Smooth muscle cell (in vitro differentiated cells): ENCODE data around the gene MRPL11. TPM values are rescaled to one million over a fixed set of nuclear protein-coding genes. Genes with fewer than 3 reads are reported as not detected.

Source experiments
- DNase-seq: peaks from one replicate; lab custom pipeline; 2025; ENCODE audit not compliant: unreplicated experiment; lab: John Stamatoyannopoulos, UW
- H2AFZ ChIP-seq: fragments of 200-600 bp; sonication (generic); 2 replicates; pipeline ENCODE4 v1.6.0; 2016; ENCODE audit warnings: antibody characterized with exemption, low read depth, mild to moderate bottlenecking
- H3F3A ChIP-seq: fragments of 200-600 bp; sonication (generic); 2 replicates; pipeline ENCODE4 v1.6.0; 2017; ENCODE audit warnings: antibody characterized with exemption, low read depth
- H3K27ac ChIP-seq: fragments of 200-600 bp; sonication (generic); 2 replicates; pipeline ENCODE4 v1.5.1; 2016; ENCODE audit warnings: low read depth, mild to moderate bottlenecking
- H3K27me3 ChIP-seq: fragments of 200-600 bp; sonication (generic); 2 replicates; pipeline ENCODE4 v1.6.1; 2016; ENCODE audit warnings: low read depth, mild to moderate bottlenecking
- H3K36me3 ChIP-seq: fragments of 200-600 bp; sonication (generic); 2 replicates; pipeline ENCODE4 v1.5.1; 2016; ENCODE audit warnings: low read depth
- H3K4me1 ChIP-seq: fragments of 200-600 bp; sonication (generic); 2 replicates; pipeline ENCODE4 v1.5.1; 2016; ENCODE audit warnings: low read depth
- H3K4me2 ChIP-seq: fragments of 200-600 bp; sonication (generic); 2 replicates; pipeline ENCODE4 v1.6.0; 2016; ENCODE audit warnings: mild to moderate bottlenecking
- H3K4me3 ChIP-seq: fragments of 200-600 bp; sonication (generic); 2 replicates; pipeline ENCODE4 v1.5.1; 2016; ENCODE audit warnings: mild to moderate bottlenecking
- H3K79me2 ChIP-seq: fragments of 200-600 bp; sonication (generic); 2 replicates; pipeline ENCODE4 v1.6.0; 2016; ENCODE audit warnings: low read depth, mild to moderate bottlenecking
- H3K9ac ChIP-seq: fragments of 200-600 bp; sonication (generic); 2 replicates; pipeline ENCODE4 v1.6.0; 2016; ENCODE audit warnings: low read depth
- H3K9me3 ChIP-seq: fragments of 200-600 bp; sonication (generic); replicated peaks from 2 replicates; pipeline ENCODE4 v1.5.1; 2016; ENCODE audit warnings: low read depth
- H4K20me1 ChIP-seq: fragments of 200-600 bp; sonication (generic); 2 replicates; pipeline ENCODE4 v1.6.0; 2016; ENCODE audit warnings: low read depth
- WGBS: methylation state at CpG from one replicate; pipeline ENCODE4 v1.1.7; 2016; ENCODE audit warnings: low lambda C conversion rate; 5-methylcytosine and 5-hydroxymethylcytosine counted together
- polyA plus RNA-seq: library from polyadenylated mRNA; unstranded; fragments of >200 nt; fragmentation: Nextera tagmentation; extraction: Ambion mirVana; gene quantifications from 2 replicates; pipeline ENCODE4 v1.2.1, GENCODE V29; 2016
- total RNA-seq: library from RNA; depleted of rRNA; stranded (reverse); fragments of >200 nt; gene quantifications from 2 replicates; pipeline ENCODE4 v1.2.3, GENCODE V29; 2014
- TF ChIP-seq, protein P1 (sequence below): fragments of 200-600 bp; sonication (generic); IDR thresholded peaks from 2 replicates; pipeline ENCODE4 v1.5.1; 2017; ENCODE audit warnings: borderline replicate concordance, mild to moderate bottlenecking, antibody characterized with exemption; ENCODE audit not compliant: insufficient read depth, poor library complexity, severe bottlenecking

Gene MRPL11
- total and polyA plus RNA-seq, 2 experiments from 2014 or later: 38.7 to 68.4 TPM

DNA sequence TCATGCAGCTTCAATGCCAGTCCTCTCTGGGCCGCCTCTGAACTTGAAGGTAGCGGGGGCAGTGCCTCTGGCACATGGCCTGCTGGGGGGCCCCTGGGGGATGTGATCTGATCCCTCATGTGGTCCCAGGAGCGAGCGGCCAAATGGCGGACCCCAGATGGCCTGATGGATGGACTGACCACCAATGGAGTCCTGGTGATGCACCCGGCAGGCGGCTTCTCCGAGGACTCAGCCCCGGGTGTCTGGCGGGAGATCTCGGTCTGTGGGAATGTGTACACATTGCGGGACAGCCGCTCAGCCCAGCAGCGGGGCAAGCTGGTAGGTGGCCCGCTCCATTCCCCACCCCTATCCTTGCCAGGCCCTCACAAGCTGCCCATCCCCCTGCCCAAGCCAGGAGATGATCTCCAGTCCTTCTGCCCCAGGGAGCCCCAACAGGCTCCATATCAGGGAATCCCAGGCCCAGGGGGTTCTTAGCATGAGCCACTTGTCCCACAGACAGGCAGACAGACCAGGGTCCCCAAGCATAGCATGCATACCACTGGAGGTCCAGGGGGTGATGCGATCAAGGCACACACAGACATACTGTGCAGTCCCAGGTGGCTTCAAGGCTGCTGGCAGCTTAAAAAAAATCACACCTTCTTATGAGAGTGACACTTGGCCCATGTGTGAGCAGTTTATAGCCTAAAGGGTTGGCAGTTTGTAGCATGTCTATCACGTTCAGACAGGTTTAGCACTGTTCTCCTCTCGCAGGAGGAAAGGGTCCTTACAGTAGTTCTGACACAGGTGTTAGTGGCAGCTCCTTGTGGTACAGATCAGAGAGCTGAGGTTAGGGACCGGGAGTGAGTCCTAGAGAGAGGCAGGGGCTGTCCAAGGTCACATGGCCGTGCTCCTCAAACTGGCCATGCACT lies 35.2 kb upstream of the MRPL11 start:
- Histone ChIP-seq H4K20me1 (no peaks in the 10 kb centered on the region), H3K9ac (no peak overlapping the region), H3K79me2 (peaks cover under 1% of the 10 kb centered on the region), H3K27me3 (no peaks in the 10 kb centered on the region), H3K36me3 (no peaks in the 10 kb centered on the region), H3K4me2 (no peak overlapping the region), H3K4me1 (no peaks in the 10 kb centered on the region), H3K4me3 (no peak overlapping the region), H3K27ac (no peak overlapping the region), H2AFZ (no peak overlapping the region), H3F3A (no peaks in the 10 kb centered on the region), H3K9me3 (no peaks in the 10 kb centered on the region)
- TF ChIP-seq, protein P1, sequence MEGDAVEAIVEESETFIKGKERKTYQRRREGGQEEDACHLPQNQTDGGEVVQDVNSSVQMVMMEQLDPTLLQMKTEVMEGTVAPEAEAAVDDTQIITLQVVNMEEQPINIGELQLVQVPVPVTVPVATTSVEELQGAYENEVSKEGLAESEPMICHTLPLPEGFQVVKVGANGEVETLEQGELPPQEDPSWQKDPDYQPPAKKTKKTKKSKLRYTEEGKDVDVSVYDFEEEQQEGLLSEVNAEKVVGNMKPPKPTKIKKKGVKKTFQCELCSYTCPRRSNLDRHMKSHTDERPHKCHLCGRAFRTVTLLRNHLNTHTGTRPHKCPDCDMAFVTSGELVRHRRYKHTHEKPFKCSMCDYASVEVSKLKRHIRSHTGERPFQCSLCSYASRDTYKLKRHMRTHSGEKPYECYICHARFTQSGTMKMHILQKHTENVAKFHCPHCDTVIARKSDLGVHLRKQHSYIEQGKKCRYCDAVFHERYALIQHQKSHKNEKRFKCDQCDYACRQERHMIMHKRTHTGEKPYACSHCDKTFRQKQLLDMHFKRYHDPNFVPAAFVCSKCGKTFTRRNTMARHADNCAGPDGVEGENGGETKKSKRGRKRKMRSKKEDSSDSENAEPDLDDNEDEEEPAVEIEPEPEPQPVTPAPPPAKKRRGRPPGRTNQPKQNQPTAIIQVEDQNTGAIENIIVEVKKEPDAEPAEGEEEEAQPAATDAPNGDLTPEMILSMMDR: no peak
- DNase-seq: no peak
- 99% methylated on average over 20 of the region's 20 CpGs for WGBS

DNA sequence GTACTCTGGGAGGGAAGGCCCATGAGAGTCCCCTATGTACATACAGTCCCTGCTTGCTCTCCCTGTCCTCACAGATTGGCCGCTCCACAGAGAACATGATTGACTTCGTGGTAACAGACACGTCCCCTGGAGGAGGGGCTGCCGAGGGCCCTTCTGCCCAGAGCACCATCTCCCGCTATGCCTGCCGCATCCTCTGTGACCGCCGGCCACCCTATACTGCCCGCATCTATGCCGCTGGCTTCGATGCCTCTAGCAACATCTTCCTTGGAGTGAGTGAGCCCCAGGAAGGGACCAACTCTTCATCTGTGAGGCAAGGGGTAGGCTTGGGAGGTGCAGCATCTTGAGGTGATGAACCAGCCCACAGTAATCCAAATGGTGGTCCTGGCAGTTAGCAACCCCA lies 34.5 kb upstream of the MRPL11 start:
- H2AFZ ChIP-seq: no peak overlapping the region
- no peaks in the 10 kb centered on the region for H3K36me3 ChIP-seq
- H3K9ac ChIP-seq: no peak overlapping the region
- DNase-seq: no peak
- no peaks in the 10 kb centered on the region for H3K27me3 ChIP-seq
- WGBS: 94% methylated on average over 11 of the region's 11 CpGs
- H3K4me1 ChIP-seq: peaks cover 1% of the 10 kb centered on the region
- no peaks in the 10 kb centered on the region for H3K79me2 ChIP-seq
- H3F3A ChIP-seq: no peaks in the 10 kb centered on the region
- no peaks in the 10 kb centered on the region for H3K9me3 ChIP-seq
- no peak overlapping the region for H3K27ac ChIP-seq
- no peak overlapping the region for H3K4me3 ChIP-seq
- TF ChIP-seq, protein P1: no peak
- H3K4me2 ChIP-seq: no peak overlapping the region
- H4K20me1 ChIP-seq: no peaks in the 10 kb centered on the region

DNA sequence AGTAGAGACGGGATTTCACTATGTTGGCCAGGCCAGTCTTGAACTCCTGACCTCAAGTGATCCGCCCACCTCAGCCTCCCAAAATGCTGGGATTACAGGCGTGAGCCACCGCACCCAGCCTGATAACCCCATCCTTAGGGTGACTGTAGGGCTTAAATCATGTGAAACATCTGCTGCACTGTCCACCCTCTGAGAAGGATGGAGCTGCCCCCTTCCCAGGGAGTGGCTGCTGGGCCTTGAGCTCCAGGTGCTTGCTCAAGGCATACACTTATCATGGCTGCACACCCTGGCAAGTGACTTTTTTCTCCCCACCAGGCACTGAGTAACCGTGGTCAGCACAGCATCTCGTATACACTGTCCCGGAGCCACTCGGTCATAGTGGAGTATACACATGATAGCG lies 33.4 kb upstream of the MRPL11 start:
- Histone ChIP-seq H3F3A (no peaks in the 10 kb centered on the region), H3K4me3 (no peak overlapping the region), H3K36me3 (no peaks in the 10 kb centered on the region), H3K79me2 (no peaks in the 10 kb centered on the region), H3K27ac (no peak overlapping the region), H3K9ac (no peak overlapping the region), H3K4me1 (peaks cover 11% of the 10 kb centered on the region), H3K27me3 (no peaks in the 10 kb centered on the region), H2AFZ (no peak overlapping the region), H3K4me2 (no peak overlapping the region), H3K9me3 (no peaks in the 10 kb centered on the region), H4K20me1 (no peaks in the 10 kb centered on the region)
- no peak for DNase-seq
- TF ChIP-seq, protein P1: no peak
- WGBS: 94% methylated on average over 9 of the region's 9 CpGs
